DMS53 (cell line): ENCODE results near the gene LARP4B.

Experiments
- DNase-seq: peaks from one replicate; lab custom pipeline; 2025; lab: John Stamatoyannopoulos, UW

LARP4B gene

DNA sequence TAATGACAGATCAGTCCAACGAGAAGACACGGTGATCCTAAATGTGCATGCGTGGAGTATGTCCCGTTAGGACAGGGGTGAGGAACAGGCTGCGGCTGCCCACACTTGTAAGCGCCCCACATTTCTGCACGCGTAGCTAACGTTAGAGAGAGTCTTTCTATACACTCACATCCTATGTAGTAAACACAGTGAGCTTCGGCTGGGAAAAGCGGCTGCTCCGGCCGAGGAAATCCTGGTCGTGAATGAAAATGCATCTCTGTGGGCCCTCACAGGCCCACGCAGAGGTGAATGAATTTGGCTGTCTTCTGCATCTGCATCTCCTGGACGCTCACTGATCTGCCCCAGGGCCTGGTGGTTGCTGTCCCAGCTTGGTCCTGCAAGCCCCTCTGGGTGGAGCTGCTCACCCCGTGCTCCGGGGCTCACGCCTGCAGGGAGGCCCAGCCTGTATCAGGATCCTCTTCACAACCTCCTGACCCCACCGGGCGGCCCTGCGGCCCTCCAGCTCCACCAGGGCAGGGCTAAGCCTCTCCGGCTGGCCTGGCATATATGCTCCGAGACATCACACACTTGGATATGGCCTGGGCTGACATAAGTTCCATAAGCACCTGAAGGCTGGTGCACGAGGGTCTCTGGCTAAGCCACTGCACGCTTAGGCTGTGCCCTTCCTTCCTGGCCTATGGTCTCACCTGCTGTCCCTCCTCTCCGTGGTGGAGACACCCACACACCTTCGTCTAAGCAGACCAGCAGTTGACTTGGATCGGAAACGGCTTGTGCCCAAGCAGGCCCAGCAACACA is 124.1 kb downstream of the LARP4B start:
- no peak for DNase-seq

GRCh38 chr10:806451-807162 is 124.9 kb downstream of the LARP4B start:
- no peak for DNase-seq

- no peak for DNase-seq
Measured at GRCh38 chr10:805620-806305, 125.7 kb downstream of the LARP4B start.

- DNase-seq = no peak
Measured at GRCh38 chr10:804787-805619, 126.5 kb downstream of the LARP4B start.

DNA sequence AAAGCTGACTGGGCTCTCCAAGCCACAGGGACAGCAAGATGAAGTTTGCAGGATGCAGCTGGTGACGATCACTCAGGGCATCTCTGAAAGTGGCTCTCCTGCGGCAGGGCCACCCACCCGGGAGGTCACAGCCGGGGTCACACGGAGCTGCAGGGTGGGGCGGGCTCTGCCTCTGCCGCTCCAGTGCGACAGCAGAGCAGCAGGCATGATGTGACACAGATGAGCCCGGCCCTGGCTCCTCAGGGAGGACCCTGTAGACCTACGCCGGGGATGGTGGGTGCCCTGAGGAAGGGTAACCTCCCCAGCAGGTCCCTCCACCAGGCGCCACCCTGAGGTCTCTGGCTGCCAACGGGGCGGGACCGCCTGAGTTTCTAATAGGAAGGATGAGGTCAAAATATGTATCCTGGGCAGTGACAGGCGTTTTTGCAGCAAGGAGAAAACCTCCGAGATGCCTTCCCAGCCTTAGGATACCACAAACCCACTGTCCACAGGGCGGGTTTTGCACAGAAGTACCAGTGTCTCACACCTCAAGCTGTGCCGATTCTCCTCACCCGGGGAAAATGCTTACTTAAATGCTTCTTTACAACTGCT is 127.2 kb downstream of the LARP4B start:
- no peak for DNase-seq

- no peak for DNase-seq
Measured at GRCh38 chr10:803041-803741, 128.3 kb downstream of the LARP4B start.

GRCh38 chr10:802506-802905 is 129.0 kb downstream of the LARP4B start:
- no peak for DNase-seq

- DNase-seq = no peak
Measured at GRCh38 chr10:797179-797578, 134.3 kb downstream of the LARP4B start.

DNA sequence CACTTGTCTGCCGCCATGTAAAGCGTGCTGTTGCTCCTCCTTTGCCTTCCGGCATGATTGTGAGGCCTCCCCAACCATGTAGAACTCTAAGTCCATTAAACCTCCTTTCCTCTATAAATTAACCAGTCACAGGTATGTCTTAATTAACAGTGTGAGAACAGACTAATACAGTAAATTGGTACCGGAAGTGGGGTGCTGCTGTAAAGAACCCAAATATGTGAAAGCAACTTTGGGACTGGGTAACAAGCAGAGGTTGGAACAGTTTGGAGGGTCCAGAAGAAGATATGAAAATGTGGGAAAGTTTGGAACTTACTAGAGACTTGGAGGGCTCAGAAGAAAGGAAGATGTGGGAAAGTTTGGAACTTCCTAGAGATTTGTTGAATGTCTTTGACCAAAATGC is 135.3 kb downstream of the LARP4B start:
- DNase-seq = no peak

DNA sequence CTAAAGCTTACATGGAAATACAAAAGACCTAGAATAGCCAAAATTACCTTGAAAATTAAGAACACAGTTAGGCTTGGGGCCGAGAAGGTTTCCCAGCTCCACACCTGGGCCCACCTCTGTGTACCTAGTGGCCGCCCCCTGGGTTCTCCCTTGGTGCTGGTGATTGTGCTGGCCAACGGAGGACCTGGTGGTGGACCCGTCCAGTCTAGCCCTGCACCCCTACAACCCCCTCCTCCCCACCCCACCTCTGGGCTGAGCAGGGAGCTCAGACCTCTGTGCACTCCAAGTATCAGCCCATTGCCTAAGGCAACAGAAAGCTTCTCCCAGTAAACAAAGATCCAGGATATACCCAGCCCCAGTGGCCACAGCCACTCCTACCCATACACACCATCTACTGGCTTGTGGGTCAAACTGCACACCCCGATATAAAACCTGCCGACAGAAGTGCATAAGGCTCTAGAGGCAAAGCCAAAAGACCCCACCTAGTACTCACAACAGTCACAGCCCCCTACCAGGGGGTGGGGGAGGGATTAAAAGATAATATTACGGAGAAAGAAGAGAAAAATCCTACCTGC is 137.0 kb downstream of the LARP4B start:
- DNase-seq = peak; percentile 44

- DNase-seq = no peak
Measured at GRCh38 chr10:792792-793100, 138.8 kb downstream of the LARP4B start.

DNA sequence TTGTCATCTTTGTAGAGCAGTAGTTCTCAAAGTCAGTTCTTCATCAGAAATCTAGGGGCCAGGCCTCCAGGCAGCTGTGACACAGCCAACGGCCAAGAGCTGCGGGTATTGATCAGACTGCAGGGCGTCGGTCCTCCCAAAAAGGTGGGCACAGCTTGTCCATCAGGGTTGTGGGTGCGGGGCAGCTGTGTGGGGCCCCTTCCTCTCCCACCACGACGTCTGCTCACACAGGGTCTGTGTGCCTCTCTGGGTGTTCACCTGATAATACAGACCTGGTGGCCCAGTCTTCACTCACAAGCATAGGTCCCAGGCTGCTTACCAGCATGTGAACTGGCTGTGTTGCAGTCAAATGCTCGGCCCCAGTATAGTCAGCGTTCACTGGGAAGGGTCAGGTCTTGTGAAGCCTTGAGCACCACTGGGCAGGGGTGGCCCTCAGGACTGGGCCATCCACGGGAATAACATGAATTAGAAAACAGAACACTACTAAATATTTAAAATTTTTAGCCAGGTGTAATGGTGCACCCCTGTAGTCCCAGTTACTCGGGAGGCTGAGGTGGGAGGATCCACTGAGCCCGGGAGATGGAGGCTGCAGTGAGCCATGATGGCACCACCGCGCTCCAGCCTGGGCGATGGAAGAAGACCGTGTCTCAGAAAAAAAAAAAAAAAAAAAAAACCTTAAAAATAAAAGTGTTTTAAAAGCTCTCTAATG is 139.3 kb downstream of the LARP4B start:
- no peak for DNase-seq

DNA sequence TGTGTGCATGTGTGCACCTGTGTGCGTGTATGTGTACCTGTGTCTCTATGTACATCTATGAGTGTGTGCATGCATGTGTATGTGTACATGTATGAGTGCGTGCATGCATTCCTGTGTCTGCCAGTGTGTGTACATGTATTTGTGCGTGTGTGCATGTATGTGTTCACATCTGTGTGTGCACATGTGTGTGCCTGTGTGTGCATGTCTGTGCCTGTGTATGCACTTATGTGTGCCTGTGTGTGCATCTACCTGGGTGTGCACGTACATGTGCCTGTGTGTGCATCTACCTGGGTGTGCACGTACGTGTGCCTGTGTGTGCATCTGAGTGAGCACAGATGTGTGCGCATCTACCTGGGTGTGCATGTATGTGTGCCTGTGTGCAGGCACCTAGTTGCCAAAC is 139.9 kb downstream of the LARP4B start:
- DNase-seq = no peak

- DNase-seq = no peak
Measured at GRCh38 chr10:790821-791551, 140.5 kb downstream of the LARP4B start.

- peak; percentile 71 for DNase-seq
Measured at GRCh38 chr10:789831-790701, 141.4 kb downstream of the LARP4B start.

DNA sequence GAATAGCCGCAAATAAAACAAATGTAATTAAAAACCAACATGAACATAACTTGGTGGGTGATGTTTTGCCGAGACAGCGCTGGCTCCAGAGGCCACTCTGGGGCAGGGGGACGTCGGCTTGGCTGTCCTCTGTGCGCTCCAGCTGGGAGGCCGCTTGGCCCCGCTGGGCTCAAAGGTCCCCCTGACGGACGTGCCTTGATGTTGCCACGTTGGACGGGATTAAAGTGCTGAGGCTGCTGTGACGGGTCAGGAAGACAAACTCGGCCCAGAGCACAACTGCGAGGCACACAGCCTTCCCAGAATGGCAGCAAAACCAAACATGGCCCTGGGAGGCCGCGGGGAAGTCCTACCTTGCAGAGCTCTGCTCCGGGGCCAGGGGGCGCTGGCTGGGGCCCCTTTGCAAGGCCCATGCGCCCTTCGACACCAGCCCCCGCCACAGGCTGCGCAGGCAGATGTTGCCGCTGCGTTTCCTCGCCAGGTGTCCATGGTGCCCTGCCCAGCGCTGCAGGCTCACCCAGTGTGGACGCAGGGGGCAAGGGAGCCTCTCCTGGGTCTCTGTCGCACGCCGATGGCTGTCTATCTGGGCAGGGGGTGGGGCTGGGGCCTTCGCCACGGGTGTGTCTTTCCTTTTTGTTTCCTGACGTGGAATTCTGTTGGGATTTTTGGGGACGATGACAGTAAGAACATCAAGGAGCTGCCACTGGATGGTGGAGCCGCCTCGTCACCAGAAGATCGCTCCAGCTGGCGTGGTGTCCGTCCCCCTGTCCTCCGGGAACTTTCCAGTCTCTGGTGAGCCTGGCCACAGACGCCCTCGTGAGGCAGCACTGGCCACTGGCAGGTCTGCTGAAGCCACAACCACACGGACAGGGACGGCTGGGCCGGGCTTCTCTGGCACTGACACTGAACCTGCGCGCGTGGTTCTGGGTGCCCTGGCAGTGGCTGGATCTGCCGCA is 142.4 kb downstream of the LARP4B start:
- DNase-seq = peak; percentile 86

DNA sequence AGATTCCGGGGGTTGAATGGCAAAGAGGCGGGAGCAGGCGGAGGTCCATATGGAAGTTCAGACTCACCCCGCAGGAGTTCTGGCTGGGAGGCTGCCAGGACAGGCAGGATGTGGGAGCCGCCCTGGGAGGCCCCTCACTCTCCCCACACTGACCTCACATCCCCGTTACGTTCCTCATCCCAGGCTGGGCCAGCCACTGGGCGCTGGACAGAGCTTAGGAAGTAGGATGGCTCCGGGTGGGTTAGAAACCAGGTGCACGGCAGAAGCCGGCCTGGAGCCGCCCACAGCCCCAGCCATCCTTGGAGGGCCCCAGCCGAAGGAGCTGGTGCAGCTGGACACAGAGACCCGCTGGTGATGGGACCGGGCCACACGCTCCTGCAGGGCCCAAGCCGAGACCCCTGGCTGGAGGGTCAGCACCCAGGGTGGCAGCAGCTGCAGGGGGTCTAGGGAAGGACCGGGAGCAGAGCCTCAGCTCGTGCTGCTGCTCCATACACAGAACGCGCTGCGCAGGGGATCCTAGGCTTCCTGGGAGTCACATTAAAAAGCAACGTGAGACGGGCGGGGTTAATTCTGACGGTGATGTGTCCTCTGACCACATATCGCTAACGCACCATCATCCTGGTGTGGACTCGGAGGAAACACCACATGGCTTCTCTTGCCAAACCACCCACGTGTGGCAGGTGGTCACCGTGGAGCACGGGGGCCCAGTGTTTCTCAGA is 143.4 kb downstream of the LARP4B start:
- DNase-seq = peak; percentile 72
